ENCODE data around the gene FAN1.

GRCh38 chr15:30954674-30955073, 51.0 kb downstream of the FAN1 start:
- no peak for TF ChIP-seq CTCF (conservative IDR thresholded peaks at IDR 0.05 in 1 of 2, IDR thresholded peaks at IDR 0.05 in 1 of 2; ENCODE audit: extremely low read depth in 1 of 2, insufficient read depth in 1 of 2, low read depth in 1 of 2, low read length in 2 of 2)
- TF ChIP-seq EZH2 (IDR thresholded peaks at IDR 0.05; ENCODE audit: borderline replicate concordance, low read length), result no peak
